PC-9 (cell line): ENCODE data around the gene TP53.

ENCODE experiments used
- CTCF ChIP-seq: fragments of 200-600 bp; sonication (generic); conservative IDR thresholded peaks from 2 replicates; pipeline ENCODE4 v1.6.1; 2017; ENCODE audit warnings: mixed run types, antibody characterized with exemption, mild to moderate bottlenecking, moderate library complexity
- EZH2 ChIP-seq: fragments of 200-600 bp; sonication (generic); IDR thresholded peaks from 2 replicates; pipeline ENCODE4 v1.8.0; 2017; ENCODE audit warnings: antibody characterized with exemption, low read depth

GRCh38 chr17:7716901-7717755, 29.8 kb upstream of the TP53 start, which contains the start of gene DNAH2:
- TF ChIP-seq CTCF: peak; percentile 50
- TF ChIP-seq EZH2: no peak
